HUES6 (cell line): Measurements from ENCODE around the gene PLEKHH1.

Experiments used
- H3K27ac ChIP-seq: 2 replicates; pipeline ENCODE4 v1.7.0; 2013; ENCODE audit warnings: low read depth, mild to moderate bottlenecking, low read length, inconsistent platforms
- H3K27me3 ChIP-seq: 2 replicates; pipeline ENCODE4 v1.6.1; 2013; ENCODE audit warnings: low read length; ENCODE audit not compliant: control insufficient read depth, insufficient read depth
- H3K36me3 ChIP-seq: 2 replicates; pipeline ENCODE4 v1.6.1; 2013; ENCODE audit warnings: low read length; ENCODE audit not compliant: control insufficient read depth, insufficient read depth
- H3K4me1 ChIP-seq: 2 replicates; pipeline ENCODE4 v1.6.1; 2013; ENCODE audit warnings: low read length; ENCODE audit not compliant: control insufficient read depth, insufficient read depth
- H3K4me3 ChIP-seq: 2 replicates; pipeline ENCODE4 v1.5.1; 2013; ENCODE audit warnings: low read depth, low read length
- H3K9ac ChIP-seq: one replicate; pipeline ENCODE4 v1.6.1; 2013; ENCODE audit warnings: mild to moderate bottlenecking, low read length
- H3K9me3 ChIP-seq: 2 replicates; pipeline ENCODE4 v1.6.1; 2013; ENCODE audit warnings: low read depth, low read length; ENCODE audit not compliant: control insufficient read depth, insufficient read depth

Gene PLEKHH1

GRCh38 chr14:67510121-67510520 lies 23.0 kb upstream of the PLEKHH1 start:
- H3K4me1 ChIP-seq, result peaks cover 6% of the 10 kb centered on the region
- no peak overlapping the region for H3K4me3 ChIP-seq
- H3K36me3 ChIP-seq, result no peaks in the 10 kb centered on the region
- no peak overlapping the region for H3K9ac ChIP-seq
- no peak overlapping the region for H3K27ac ChIP-seq
- peaks cover 38% of the 10 kb centered on the region for H3K27me3 ChIP-seq
- H3K9me3 ChIP-seq, result no peaks in the 10 kb centered on the region

GRCh38 chr14:67510836-67511235 lies 22.3 kb upstream of the PLEKHH1 start:
- Histone ChIP-seq H3K36me3 (no peaks in the 10 kb centered on the region), H3K9ac (no peak overlapping the region), H3K4me3 (no peak overlapping the region), H3K27ac (no peak overlapping the region), H3K27me3 (peaks cover 45% of the 10 kb centered on the region), H3K4me1 (peaks cover 6% of the 10 kb centered on the region), H3K9me3 (no peaks in the 10 kb centered on the region)

GRCh38 chr14:67512463-67513310 lies 20.4 kb upstream of the PLEKHH1 start:
- Histone ChIP-seq H3K4me3 (no peak overlapping the region), H3K9me3 (no peaks in the 10 kb centered on the region), H3K27me3 (peaks cover 63% of the 10 kb centered on the region), H3K27ac (no peak overlapping the region), H3K4me1 (peaks cover 9% of the 10 kb centered on the region), H3K9ac (no peak overlapping the region), H3K36me3 (no peaks in the 10 kb centered on the region)

- Histone ChIP-seq H3K27me3 (peaks cover 73% of the 10 kb centered on the region), H3K4me1 (peaks cover 9% of the 10 kb centered on the region), H3K9ac (no peak overlapping the region), H3K27ac (no peak overlapping the region), H3K36me3 (no peaks in the 10 kb centered on the region), H3K9me3 (no peaks in the 10 kb centered on the region), H3K4me3 (no peak overlapping the region)
Measured at GRCh38 chr14:67513631-67514108, 19.4 kb upstream of the PLEKHH1 start.

DNA sequence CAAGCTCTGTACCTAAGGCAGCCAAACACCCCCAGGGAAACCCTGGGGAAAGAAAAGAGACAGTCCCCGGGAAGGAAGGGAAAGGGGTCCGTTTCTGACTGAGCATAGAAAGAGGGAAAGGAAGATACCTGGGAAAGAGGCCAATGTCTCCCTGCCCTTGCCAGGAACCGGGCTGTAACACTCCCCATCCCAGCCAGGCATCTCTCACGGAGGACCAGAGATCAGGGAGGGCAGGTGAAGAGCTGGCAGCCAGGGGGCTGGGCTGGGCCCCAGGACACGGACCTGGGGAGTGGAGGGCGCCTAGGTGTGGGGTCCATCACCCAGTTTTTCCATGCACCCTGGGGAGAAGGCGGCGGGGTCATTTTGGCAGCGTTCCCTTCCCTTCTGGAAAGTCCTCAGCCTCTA lies 18.9 kb upstream of the PLEKHH1 start:
- no peaks in the 10 kb centered on the region for H3K36me3 ChIP-seq
- peaks cover 78% of the 10 kb centered on the region for H3K27me3 ChIP-seq
- H3K9me3 ChIP-seq, result no peaks in the 10 kb centered on the region
- H3K27ac ChIP-seq, result no peak overlapping the region
- H3K4me1 ChIP-seq, result peaks cover 9% of the 10 kb centered on the region
- H3K9ac ChIP-seq, result no peak overlapping the region
- peak overlapping the region; percentile 68 for H3K4me3 ChIP-seq

GRCh38 chr14:67514650-67515385 lies 18.3 kb upstream of the PLEKHH1 start:
- Histone ChIP-seq H3K4me3 (peak overlapping the region; percentile 68), H3K9ac (no peak overlapping the region), H3K27me3 (peaks cover 82% of the 10 kb centered on the region), H3K9me3 (no peaks in the 10 kb centered on the region), H3K4me1 (peaks cover 9% of the 10 kb centered on the region), H3K36me3 (no peaks in the 10 kb centered on the region), H3K27ac (no peak overlapping the region)

- no peaks in the 10 kb centered on the region for H3K36me3 ChIP-seq
- peak overlapping the region; percentile 68 for H3K4me3 ChIP-seq
- peaks cover 9% of the 10 kb centered on the region for H3K4me1 ChIP-seq
- peaks cover 85% of the 10 kb centered on the region for H3K27me3 ChIP-seq
- H3K9me3 ChIP-seq, result no peaks in the 10 kb centered on the region
- no peak overlapping the region for H3K27ac ChIP-seq
- no peak overlapping the region for H3K9ac ChIP-seq
Measured at GRCh38 chr14:67515386-67516079, 17.6 kb upstream of the PLEKHH1 start.

GRCh38 chr14:67516676-67517075 lies 16.4 kb upstream of the PLEKHH1 start:
- peaks cover 9% of the 10 kb centered on the region for H3K4me1 ChIP-seq
- H3K9me3 ChIP-seq, result no peaks in the 10 kb centered on the region
- peaks cover 87% of the 10 kb centered on the region for H3K27me3 ChIP-seq
- no peak overlapping the region for H3K27ac ChIP-seq
- no peak overlapping the region for H3K4me3 ChIP-seq
- no peak overlapping the region for H3K9ac ChIP-seq
- H3K36me3 ChIP-seq, result no peaks in the 10 kb centered on the region

DNA sequence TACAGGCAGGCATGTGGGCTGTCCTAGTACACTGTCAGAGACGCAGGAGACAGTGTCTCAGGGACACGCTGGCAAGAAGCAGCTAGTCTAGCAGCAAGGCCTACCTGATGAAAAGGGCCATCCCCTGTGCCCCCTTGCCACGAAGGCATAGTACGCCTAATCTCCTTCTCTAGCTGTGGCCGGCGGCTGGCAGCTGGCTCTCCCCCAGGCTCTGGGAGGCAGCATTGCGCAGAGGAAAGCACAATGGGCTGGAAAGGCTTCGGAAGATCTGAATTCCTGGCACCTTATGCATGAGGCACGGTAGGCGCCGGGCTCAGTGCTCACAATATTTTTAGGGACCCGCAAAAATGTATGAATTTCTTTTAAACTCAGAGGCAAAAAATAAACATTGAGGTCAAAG lies 16.0 kb upstream of the PLEKHH1 start:
- Histone ChIP-seq H3K4me3 (no peak overlapping the region), H3K27me3 (peaks cover 83% of the 10 kb centered on the region), H3K27ac (no peak overlapping the region), H3K9ac (no peak overlapping the region), H3K9me3 (no peaks in the 10 kb centered on the region), H3K36me3 (no peaks in the 10 kb centered on the region), H3K4me1 (peaks cover 9% of the 10 kb centered on the region)

DNA sequence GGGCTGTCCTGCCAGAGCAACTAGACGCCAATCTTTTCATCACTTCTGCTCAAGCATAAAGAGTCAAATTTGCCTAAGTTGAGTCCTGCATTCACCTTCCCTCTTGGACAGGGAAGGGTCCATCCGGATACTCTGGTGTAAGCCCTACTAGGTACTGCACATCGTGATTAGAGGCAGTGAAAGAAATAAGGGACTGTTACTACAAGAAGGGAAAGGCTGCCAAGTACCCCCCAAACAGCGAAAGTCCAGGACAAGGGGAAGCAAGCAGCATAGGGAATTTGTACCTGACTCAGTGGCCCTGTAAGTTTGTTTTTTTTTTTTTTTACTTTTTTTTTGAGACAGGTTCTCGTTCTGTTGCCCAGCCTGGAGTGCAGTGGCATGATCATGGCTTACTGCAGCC lies 13.7 kb upstream of the PLEKHH1 start:
- peaks cover 60% of the 10 kb centered on the region for H3K27me3 ChIP-seq
- 0 out of 2 replicates have a peak, but pooled peaks cover 4% of the 10 kb centered on the region for H3K4me1 ChIP-seq
- no peak overlapping the region for H3K27ac ChIP-seq
- H3K9ac ChIP-seq, result no peak overlapping the region
- no peaks in the 10 kb centered on the region for H3K36me3 ChIP-seq
- no peak overlapping the region for H3K4me3 ChIP-seq
- no peaks in the 10 kb centered on the region for H3K9me3 ChIP-seq
